ENCODE measurements around the gene MRPL4. TPM values are rescaled to one million over a fixed set of nuclear protein-coding genes. Genes with fewer than 3 reads are reported as not detected.

Gene MRPL4
- total and polyA plus RNA-seq, 2 of the 13 experiments (the other 11 are each of a cell fraction or from before 2014, with no cell fraction given), result 40.6 to 42.5 TPM

- TF ChIP-seq, protein P1, sequence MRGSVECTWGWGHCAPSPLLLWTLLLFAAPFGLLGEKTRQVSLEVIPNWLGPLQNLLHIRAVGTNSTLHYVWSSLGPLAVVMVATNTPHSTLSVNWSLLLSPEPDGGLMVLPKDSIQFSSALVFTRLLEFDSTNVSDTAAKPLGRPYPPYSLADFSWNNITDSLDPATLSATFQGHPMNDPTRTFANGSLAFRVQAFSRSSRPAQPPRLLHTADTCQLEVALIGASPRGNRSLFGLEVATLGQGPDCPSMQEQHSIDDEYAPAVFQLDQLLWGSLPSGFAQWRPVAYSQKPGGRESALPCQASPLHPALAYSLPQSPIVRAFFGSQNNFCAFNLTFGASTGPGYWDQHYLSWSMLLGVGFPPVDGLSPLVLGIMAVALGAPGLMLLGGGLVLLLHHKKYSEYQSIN (CRISPR knock-in tag; IDR thresholded peaks at IDR 0.05; ENCODE audit: borderline replicate concordance), result no peak
- no peak for TF ChIP-seq ZNF207 (IDR thresholded peaks at IDR 0.05; ENCODE audit: borderline replicate concordance)
- peak; percentile 60; the same call in 1 of the 2 replicates for TF ChIP-seq ZNF580 (CRISPR knock-in tag; IDR thresholded peaks at IDR 0.05; ENCODE audit: borderline replicate concordance, low read depth)
- no peak for TF ChIP-seq ZNF275 (CRISPR knock-in tag; IDR thresholded peaks at IDR 0.05; ENCODE audit: borderline replicate concordance)
- no peak for TF ChIP-seq TRIM24 (CRISPR knock-in tag; IDR thresholded peaks at IDR 0.05)
- no peak for TF ChIP-seq PAF1 (CRISPR knock-in tag; IDR thresholded peaks at IDR 0.05)
- TF ChIP-seq MXI1 (IDR thresholded peaks at IDR 0.05; ENCODE audit: borderline replicate concordance, low read depth, low read length), result no peak
- TF ChIP-seq THYN1 (CRISPR knock-in tag; IDR thresholded peaks at IDR 0.05; ENCODE audit: borderline replicate concordance, low read depth), result no peak
- TF ChIP-seq RARG (CRISPR knock-in tag; IDR thresholded peaks at IDR 0.05; ENCODE audit: low read depth), result no peak
- TF ChIP-seq, protein P2, sequence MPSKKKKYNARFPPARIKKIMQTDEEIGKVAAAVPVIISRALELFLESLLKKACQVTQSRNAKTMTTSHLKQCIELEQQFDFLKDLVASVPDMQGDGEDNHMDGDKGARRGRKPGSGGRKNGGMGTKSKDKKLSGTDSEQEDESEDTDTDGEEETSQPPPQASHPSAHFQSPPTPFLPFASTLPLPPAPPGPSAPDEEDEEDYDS (CRISPR knock-in tag; IDR thresholded peaks at IDR 0.05), result 0 out of 2 replicates have a peak, but pooled peaks have one; percentile 40
- no peak for TF ChIP-seq ZSCAN21 (CRISPR knock-in tag; IDR thresholded peaks at IDR 0.05; ENCODE audit: borderline replicate concordance)
- 0 out of 2 replicates have a peak, but pooled peaks have one; percentile 54 for TF ChIP-seq REL (CRISPR knock-in tag; conservative IDR thresholded peaks at IDR 0.05)
- TF ChIP-seq ZNF124 (CRISPR knock-in tag; IDR thresholded peaks at IDR 0.05), result no peak
- TF ChIP-seq ZNF318 (CRISPR knock-in tag; IDR thresholded peaks at IDR 0.05), result no peak
- 0 out of 2 replicates have a peak, but pooled peaks have one; percentile 31 for TF ChIP-seq ZNF777 (CRISPR knock-in tag; IDR thresholded peaks at IDR 0.05)
- TF ChIP-seq TAF1 (CRISPR knock-in tag; IDR thresholded peaks at IDR 0.05), result peak; percentile 39; the same call in 1 of the 2 replicates
- TF ChIP-seq, protein P3, sequence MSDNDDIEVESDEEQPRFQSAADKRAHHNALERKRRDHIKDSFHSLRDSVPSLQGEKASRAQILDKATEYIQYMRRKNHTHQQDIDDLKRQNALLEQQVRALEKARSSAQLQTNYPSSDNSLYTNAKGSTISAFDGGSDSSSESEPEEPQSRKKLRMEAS (IDR thresholded peaks at IDR 0.05), result peak; percentile 13; the same call in 1 of the 2 replicates
- no peak for TF ChIP-seq SKI (IDR thresholded peaks at IDR 0.05; ENCODE audit: partially characterized antibody)
These were observed 39.0 kb downstream of the MRPL4 start (continued) for GRCh38 chr19:10290876-10291553.

All from HepG2 (cell line).